Effector memory CD8-positive, alpha-beta T cell (primary cell): ENCODE measurements around the gene ARSG.
"Not testable (repeated sequence)": the region's sequence is repeated elsewhere in the genome, so short reads cannot be mapped to it uniquely, and the experiment has no call there.

ENCODE experiments used
- ATAC-seq: fragments of 150-1000 bp; cut with Tn5 transposase; replicated peaks from 2 replicates; pipeline ENCODE4 v1.10.0; 2021; ENCODE audit warnings: mild to moderate bottlenecking, moderate library complexity
- DNase-seq, 3 experiments: peaks; one replicate each; pipeline ENCODE4 v3.0.0; 2021
- H3K27ac Mint-ChIP-seq, 2 donors: one replicate each; pipeline ENCODE4 v1.8.0; 2022; ENCODE audit warnings: mild to moderate bottlenecking in 2 of 2, mixed read lengths in 2 of 2, moderate library complexity in 2 of 2
- H3K27me3 Mint-ChIP-seq, 2 donors: one replicate each; pipeline ENCODE4 v1.8.0; 2022; ENCODE audit warnings: mixed read lengths in 2 of 2
- H3K36me3 Mint-ChIP-seq: one replicate; pipeline ENCODE4 v1.8.0; 2022; ENCODE audit warnings: mild to moderate bottlenecking, moderate library complexity, mixed read lengths; ENCODE audit not compliant: insufficient read depth
- H3K4me1 Mint-ChIP-seq, 2 donors: one replicate each; pipeline ENCODE4 v1.8.0; 2022; ENCODE audit warnings: low read depth in 2 of 2, mixed read lengths in 2 of 2
- H3K4me3 Mint-ChIP-seq, 2 donors: one replicate each; pipeline ENCODE4 v1.8.0; 2022; ENCODE audit warnings: mild to moderate bottlenecking in 2 of 2, mixed read lengths in 2 of 2, moderate library complexity in 2 of 2
- H3K9me3 Mint-ChIP-seq, 2 donors: one replicate each; pipeline ENCODE4 v1.8.0; 2022; ENCODE audit warnings: mixed read lengths in 2 of 2

Gene ARSG

GRCh38 chr17:68356949-68357455, 65.7 kb downstream of the ARSG start:
- Mint-ChIP-seq H3K27ac (peak overlapping the region; percentile 86 to 87), H3K4me3 (peak overlapping the region; percentile 74), H3K27me3 (no peaks in the 10 kb centered on the region), H3K4me1 (peaks cover 44 to 45% of the 10 kb centered on the region in 2 donors), H3K36me3 (peaks cover 16% of the 10 kb centered on the region), H3K9me3 (no peaks in the 10 kb centered on the region)
- no peak for DNase-seq
- peak; percentile 21 for ATAC-seq

GRCh38 chr17:68357886-68358285, 66.6 kb downstream of the ARSG start:
- Mint-ChIP-seq H3K4me1 (peaks cover 38 to 48% of the 10 kb centered on the region in 2 donors), H3K4me3 (no peak overlapping the region), H3K27ac (peak overlapping the region in 1 of 2 donors; percentile 87), H3K36me3 (peaks cover 15% of the 10 kb centered on the region), H3K9me3 (no peaks in the 10 kb centered on the region), H3K27me3 (no peaks in the 10 kb centered on the region)
- ATAC-seq (no peak), DNase-seq (no peak)

- Mint-ChIP-seq H3K9me3 (no peaks in the 10 kb centered on the region), H3K36me3 (peaks cover 15% of the 10 kb centered on the region), H3K27ac (peak overlapping the region in 1 of 2 donors; percentile 28), H3K4me3 (no peak overlapping the region), H3K27me3 (no peaks in the 10 kb centered on the region), H3K4me1 (peaks cover 31 to 46% of the 10 kb centered on the region in 2 donors)
- ATAC-seq (no peak), DNase-seq (no peak)
Measured at GRCh38 chr17:68359791-68360535, 68.7 kb downstream of the ARSG start.

- Mint-ChIP-seq H3K4me3 (no peak overlapping the region), H3K27me3 (no peaks in the 10 kb centered on the region), H3K36me3 (no peaks in the 10 kb centered on the region), H3K27ac (no peak overlapping the region), H3K4me1 (peaks cover 3 to 18% of the 10 kb centered on the region in 2 donors), H3K9me3 (no peaks in the 10 kb centered on the region)
- no peak for DNase-seq
- ATAC-seq, result no peak
Measured at GRCh38 chr17:68365469-68365868, 74.2 kb downstream of the ARSG start.

GRCh38 chr17:68368387-68368786, 77.1 kb downstream of the ARSG start:
- H3K9me3 Mint-ChIP-seq, result no peaks in the 10 kb centered on the region
- H3K36me3 Mint-ChIP-seq, result no peaks in the 10 kb centered on the region
- H3K4me3 Mint-ChIP-seq, result no peak overlapping the region
- no peaks in the 10 kb centered on the region for H3K27me3 Mint-ChIP-seq
- DNase-seq (no peak), ATAC-seq (no peak)
- no peak overlapping the region for H3K27ac Mint-ChIP-seq
- peaks cover 5 to 6% of the 10 kb centered on the region in 2 donors for H3K4me1 Mint-ChIP-seq

- DNase-seq, result no peak
- ATAC-seq, result no peak
- no peak overlapping the region for H3K27ac Mint-ChIP-seq
- H3K4me1 Mint-ChIP-seq, result peaks cover 0 to 2% of the 10 kb centered on the region in 2 donors
- H3K9me3 Mint-ChIP-seq, result no peaks in the 10 kb centered on the region
- peaks cover 3% of the 10 kb centered on the region for H3K36me3 Mint-ChIP-seq
- H3K4me3 Mint-ChIP-seq, result no peak overlapping the region
- no peaks in the 10 kb centered on the region for H3K27me3 Mint-ChIP-seq
Measured at GRCh38 chr17:68375566-68375965, 84.3 kb downstream of the ARSG start.

GRCh38 chr17:68376178-68376577, 84.9 kb downstream of the ARSG start:
- not testable (repeated sequence) for H3K9me3 Mint-ChIP-seq, H3K27me3 Mint-ChIP-seq, DNase-seq, H3K4me3 Mint-ChIP-seq, H3K36me3 Mint-ChIP-seq, H3K4me1 Mint-ChIP-seq, ATAC-seq, H3K27ac Mint-ChIP-seq

GRCh38 chr17:68377771-68378267, 86.5 kb downstream of the ARSG start:
- DNase-seq, result no peak
- H3K4me3 Mint-ChIP-seq, result no peak overlapping the region
- ATAC-seq, result no peak
- no peaks in the 10 kb centered on the region for H3K9me3 Mint-ChIP-seq
- no peak overlapping the region for H3K27ac Mint-ChIP-seq
- no peaks in the 10 kb centered on the region for H3K27me3 Mint-ChIP-seq
- H3K4me1 Mint-ChIP-seq, result no peaks in the 10 kb centered on the region
- H3K36me3 Mint-ChIP-seq, result peaks cover 3% of the 10 kb centered on the region

GRCh38 chr17:68378268-68379176, 87.2 kb downstream of the ARSG start:
- no peak overlapping the region for H3K4me3 Mint-ChIP-seq
- H3K27me3 Mint-ChIP-seq, result no peaks in the 10 kb centered on the region
- no peak for ATAC-seq
- H3K4me1 Mint-ChIP-seq, result peaks cover 4% of the 10 kb centered on the region in 2 donors
- H3K9me3 Mint-ChIP-seq, result no peaks in the 10 kb centered on the region
- H3K36me3 Mint-ChIP-seq, result peaks cover 3% of the 10 kb centered on the region
- no peak overlapping the region for H3K27ac Mint-ChIP-seq
- no peak for DNase-seq

GRCh38 chr17:68379177-68379510, 87.8 kb downstream of the ARSG start:
- ATAC-seq, result no peak

GRCh38 chr17:68379692-68380677, 88.7 kb downstream of the ARSG start:
- Mint-ChIP-seq H3K9me3 (no peaks in the 10 kb centered on the region), H3K4me1 (peaks cover 16 to 18% of the 10 kb centered on the region in 2 donors), H3K36me3 (no peaks in the 10 kb centered on the region), H3K27ac (peak overlapping the region in 1 of 2 donors; percentile 21), H3K4me3 (no peak overlapping the region), H3K27me3 (no peaks in the 10 kb centered on the region)
- no peak for DNase-seq
- no peak for ATAC-seq

More at GRCh38 chr17:68379177-68379510, 87.8 kb downstream of the ARSG start:
- Mint-ChIP-seq H3K4me1 (peaks cover 10% of the 10 kb centered on the region in 2 donors), H3K4me3 (no peak overlapping the region), H3K36me3 (no peaks in the 10 kb centered on the region), H3K9me3 (no peaks in the 10 kb centered on the region), H3K27me3 (no peaks in the 10 kb centered on the region), H3K27ac (no peak overlapping the region)
- DNase-seq, result no peak

- DNase-seq, result no peak
- no peak overlapping the region for H3K4me3 Mint-ChIP-seq
- no peaks in the 10 kb centered on the region for H3K9me3 Mint-ChIP-seq
- peak; percentile 65 for ATAC-seq
- H3K4me1 Mint-ChIP-seq, result peaks cover 18 to 21% of the 10 kb centered on the region in 2 donors
- no peaks in the 10 kb centered on the region for H3K36me3 Mint-ChIP-seq
- peak overlapping the region; percentile 35 to 73 for H3K27ac Mint-ChIP-seq
- H3K27me3 Mint-ChIP-seq, result no peaks in the 10 kb centered on the region
Measured at GRCh38 chr17:68381076-68381900, 90.0 kb downstream of the ARSG start.
